Lower leg skin (tissue), 3 donors: ENCODE measurements around the gene ANKRD33B.

Experiments used
- POLR2A ChIP-seq, 2 donors: fragments of 450-650 bp; IDR thresholded peaks; one replicate each; pipeline ENCODE4 v1.6.1; 2016 to 2017; ENCODE audit warnings: antibody characterized with exemption in 2 of 2, mild to moderate bottlenecking in 1 of 2, moderate library complexity in 1 of 2
- TF ChIP-seq, protein P1 (sequence below), 3 donors: fragments of 450-650 bp; IDR thresholded peaks; one replicate each; pipeline ENCODE4 v1.5.1; 2016; ENCODE audit warnings: antibody characterized with exemption in 3 of 3, mild to moderate bottlenecking in 3 of 3, moderate library complexity in 2 of 3

DNA sequence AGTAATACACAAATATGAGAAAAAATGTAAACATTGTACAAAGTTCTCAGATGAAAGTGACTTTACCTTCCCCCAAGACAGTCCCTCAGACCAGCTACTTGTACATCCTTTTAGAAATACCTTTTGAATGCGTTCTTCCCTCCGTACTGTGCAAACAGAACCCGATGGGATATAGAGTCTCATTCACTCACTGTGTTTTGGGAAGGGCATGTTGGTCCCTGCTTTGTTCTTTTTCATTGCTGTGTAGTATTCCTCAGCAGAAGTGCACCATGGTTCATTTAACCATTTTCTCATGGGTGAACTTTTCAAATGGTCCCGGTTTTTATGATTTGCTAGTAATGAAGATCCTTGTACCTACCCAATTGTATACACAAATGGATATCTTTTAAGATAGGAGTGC, 94.4 kb downstream of the ANKRD33B start:
- TF ChIP-seq, protein P1, sequence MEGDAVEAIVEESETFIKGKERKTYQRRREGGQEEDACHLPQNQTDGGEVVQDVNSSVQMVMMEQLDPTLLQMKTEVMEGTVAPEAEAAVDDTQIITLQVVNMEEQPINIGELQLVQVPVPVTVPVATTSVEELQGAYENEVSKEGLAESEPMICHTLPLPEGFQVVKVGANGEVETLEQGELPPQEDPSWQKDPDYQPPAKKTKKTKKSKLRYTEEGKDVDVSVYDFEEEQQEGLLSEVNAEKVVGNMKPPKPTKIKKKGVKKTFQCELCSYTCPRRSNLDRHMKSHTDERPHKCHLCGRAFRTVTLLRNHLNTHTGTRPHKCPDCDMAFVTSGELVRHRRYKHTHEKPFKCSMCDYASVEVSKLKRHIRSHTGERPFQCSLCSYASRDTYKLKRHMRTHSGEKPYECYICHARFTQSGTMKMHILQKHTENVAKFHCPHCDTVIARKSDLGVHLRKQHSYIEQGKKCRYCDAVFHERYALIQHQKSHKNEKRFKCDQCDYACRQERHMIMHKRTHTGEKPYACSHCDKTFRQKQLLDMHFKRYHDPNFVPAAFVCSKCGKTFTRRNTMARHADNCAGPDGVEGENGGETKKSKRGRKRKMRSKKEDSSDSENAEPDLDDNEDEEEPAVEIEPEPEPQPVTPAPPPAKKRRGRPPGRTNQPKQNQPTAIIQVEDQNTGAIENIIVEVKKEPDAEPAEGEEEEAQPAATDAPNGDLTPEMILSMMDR (IDR thresholded peaks at IDR 0.05) = no peak
- no peak for TF ChIP-seq POLR2A (IDR thresholded peaks at IDR 0.05)
